NCI-H1694 (cell line): ENCODE measurements around the gene CERS2.

Source experiments
- DNase-seq: peaks from one replicate; lab custom pipeline; 2025; lab: John Stamatoyannopoulos, UW

CERS2 gene, protein sequence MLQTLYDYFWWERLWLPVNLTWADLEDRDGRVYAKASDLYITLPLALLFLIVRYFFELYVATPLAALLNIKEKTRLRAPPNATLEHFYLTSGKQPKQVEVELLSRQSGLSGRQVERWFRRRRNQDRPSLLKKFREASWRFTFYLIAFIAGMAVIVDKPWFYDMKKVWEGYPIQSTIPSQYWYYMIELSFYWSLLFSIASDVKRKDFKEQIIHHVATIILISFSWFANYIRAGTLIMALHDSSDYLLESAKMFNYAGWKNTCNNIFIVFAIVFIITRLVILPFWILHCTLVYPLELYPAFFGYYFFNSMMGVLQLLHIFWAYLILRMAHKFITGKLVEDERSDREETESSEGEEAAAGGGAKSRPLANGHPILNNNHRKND

GRCh38 chr1:150974580-150975478 lies at the start of gene CERS2:
CERS2 (minus strand) TSS chr1:150974835; CDS start chr1:150969090, 5,745 bp downstream.
- peak; percentile 21 for DNase-seq

DNA sequence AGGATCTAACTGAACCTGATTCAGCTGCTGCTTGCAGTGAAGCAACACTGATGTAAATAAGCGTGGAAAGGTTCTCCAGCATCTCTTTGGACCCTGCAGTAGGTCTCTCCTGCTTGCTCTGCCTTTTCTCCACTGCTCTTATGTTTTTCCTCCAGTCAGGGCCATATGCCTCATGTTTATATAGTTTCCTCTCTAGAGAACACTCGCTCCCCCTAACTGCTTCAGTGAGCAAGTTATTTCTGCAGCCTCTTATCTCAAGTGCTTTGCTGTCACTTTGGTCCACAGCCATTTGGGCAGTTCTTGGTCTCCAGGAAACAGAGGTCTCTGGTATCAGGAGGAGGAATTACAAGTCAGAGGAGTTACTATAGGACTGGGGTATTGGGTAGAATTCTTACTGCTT lies 38.9 kb upstream of the CERS2 start:
- DNase-seq = no peak

- no peak for DNase-seq
Measured at GRCh38 chr1:151012684-151013471, 38.2 kb upstream of the CERS2 start.

DNA sequence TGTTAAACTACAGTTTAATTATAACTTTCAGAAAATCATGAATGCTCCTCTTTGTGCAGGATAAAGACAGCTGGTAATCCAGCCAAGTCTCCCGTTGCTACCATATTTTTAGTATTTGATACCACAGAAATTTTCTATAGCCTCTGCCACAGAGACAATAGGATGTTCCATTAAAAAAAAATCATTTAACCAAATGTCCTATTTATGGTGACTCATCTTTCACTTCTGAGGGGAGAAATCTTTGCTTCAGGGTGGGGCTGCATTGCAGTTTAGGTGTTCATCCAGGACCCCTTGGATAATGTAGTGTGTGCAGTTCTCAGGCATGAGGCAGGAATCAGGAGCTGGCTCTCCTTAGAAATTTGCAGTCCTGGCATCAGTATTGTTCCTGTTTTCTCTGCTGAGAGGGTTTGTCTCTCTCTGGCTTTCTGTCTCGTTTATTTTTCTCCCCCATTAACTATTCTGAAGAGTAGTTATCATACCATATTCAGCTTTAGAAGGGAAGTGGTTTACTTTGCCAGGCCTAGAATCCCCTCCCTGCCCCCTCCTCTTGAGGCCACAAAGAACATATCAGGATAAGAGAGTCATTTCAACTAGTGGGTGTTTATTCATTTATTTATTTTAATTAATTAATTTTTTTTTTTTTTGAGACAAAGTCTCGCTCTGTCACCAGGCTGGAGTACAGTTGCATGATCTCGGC lies 36.7 kb upstream of the CERS2 start:
- no peak for DNase-seq

DNA sequence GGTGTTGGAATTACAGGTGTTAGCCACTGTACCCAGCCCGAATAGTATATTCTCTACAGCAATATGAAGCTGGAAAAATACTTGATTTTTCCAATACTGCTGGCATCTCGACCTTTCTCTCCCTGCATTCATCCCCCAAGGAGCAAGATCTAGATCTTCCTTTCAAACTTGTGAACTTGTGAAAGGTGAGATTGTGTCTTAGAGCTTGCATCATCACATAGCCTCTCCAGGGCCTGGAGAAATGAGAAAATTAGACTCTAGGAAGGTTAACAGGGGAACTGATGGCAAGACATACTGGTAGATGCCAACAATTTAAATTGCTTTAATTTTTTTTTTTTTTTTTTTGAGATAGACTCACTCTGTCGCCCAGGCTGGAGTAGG lies 35.7 kb upstream of the CERS2 start:
- DNase-seq = no peak

DNA sequence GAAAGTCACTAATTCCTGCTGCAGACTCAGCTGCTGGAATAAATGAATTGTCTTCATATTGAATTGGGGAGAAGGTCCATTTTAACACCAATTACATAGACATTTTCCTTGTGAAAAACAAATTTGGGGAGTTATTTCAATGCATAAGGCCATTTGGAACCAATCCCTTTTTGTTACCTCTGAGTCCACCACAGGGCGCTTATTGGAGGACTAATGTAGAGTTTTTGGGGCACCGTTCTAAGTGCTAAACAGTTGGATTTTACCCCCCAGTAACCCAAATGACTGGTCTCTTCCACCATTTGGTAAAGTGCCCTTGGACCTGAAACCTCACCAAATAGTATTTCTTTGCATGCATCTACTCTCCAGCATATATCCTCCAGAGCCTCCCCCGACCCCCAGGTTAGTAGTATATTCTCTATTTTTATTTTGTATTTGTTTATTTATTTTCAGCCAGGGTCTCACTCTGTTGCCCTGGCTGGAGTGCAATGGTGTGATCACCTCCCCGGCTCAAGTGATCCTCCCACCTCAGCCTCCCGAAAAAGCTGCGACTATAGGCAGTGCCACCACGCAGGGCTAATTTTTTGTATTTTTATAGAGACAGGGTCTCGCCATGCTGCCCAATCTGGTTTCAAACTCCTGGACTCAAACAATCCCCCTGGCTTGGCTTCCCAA lies 35.2 kb upstream of the CERS2 start:
- no peak for DNase-seq

DNA sequence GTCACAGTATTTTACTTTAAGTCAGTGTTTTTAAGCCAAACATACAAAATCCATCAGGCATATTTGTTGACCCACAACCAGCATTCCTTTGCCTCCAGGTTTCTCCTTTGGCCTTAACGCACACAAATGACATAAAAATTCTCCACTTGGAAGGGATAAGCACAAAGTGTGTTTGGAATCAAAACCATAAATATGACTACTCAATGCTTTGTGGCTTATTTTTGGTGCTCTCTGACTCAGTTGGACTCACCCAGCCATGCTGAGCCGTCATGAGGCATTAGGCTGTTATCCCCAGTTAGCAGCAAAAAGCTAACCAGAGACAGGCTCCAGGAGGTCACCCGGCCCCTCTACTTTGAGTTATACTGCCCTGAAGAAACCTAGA lies 34.6 kb upstream of the CERS2 start:
- no peak for DNase-seq

- peak; percentile 97 for DNase-seq
Measured at GRCh38 chr1:151008244-151009205, 33.9 kb upstream of the CERS2 start, which contains the start of gene PRUNE1. PRUNE1 (plus strand) TSS chr1:151008449; CDS start chr1:151008633, 184 bp downstream.

DNA sequence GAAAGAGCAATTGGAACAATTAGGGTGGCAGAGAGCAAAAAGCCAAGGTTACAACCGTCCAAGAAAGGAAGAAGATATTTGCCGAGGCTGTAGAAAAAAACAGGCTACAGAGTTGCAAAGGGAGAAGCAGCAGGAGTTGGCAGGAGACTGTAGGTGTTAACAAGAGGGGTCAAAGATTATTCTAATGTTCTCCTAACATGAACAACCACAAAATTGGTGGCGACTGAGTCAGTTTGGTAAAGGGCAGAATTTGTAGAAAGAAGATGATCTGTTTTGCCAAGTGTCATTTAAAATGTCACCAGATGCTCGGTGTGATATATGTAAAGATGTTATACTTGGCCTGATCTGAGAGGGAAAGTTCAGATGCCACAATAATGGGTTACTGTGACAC lies 33.2 kb upstream of the CERS2 start:
- no peak for DNase-seq

DNA sequence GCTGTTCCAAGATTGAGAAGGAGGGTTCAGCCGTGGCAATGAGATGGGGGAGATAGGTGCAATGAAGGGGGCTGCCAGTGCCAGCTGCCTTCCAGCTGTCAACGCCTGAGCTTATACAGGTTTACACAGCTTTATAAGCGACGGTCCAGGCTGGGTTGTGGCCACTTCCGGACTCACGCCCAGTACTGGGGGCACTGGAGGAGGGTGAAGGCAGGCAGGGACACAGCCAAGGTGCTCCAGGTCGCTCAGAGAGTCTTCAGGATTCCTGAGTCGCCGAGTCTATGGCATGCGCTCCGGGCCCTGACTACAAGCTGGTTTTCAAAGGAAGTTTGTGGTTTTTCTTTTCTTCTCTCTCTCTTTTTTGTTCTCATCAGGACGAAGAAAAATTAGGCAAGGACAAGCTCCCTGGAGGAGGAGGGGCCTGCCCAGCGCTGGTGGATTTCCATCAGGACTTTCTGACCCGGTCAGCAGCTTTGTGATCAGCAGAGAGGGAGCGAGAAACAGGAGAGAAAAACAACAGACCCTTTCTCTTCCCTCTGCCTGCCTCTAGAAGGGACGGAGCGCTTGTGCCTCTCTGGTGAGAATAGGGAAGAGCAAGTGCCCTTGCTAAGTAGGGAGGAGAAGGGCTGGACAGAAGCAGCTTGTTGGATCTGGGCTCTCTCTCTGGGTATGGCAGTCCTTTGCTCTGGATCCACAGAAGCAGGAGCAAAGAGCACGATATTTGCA lies 31.9 kb upstream of the CERS2 start, which contains the start of gene MINDY1:
Gene MINDY1, minus strand, starts transcription at position 576 of the 726 bp plus-strand sequence. CDS start 4,285 bp downstream, outside the sequence.
- DNase-seq = peak; percentile 80

GRCh38 chr1:151005729-151006319 lies 31.2 kb upstream of the CERS2 start:
- DNase-seq = no peak

DNA sequence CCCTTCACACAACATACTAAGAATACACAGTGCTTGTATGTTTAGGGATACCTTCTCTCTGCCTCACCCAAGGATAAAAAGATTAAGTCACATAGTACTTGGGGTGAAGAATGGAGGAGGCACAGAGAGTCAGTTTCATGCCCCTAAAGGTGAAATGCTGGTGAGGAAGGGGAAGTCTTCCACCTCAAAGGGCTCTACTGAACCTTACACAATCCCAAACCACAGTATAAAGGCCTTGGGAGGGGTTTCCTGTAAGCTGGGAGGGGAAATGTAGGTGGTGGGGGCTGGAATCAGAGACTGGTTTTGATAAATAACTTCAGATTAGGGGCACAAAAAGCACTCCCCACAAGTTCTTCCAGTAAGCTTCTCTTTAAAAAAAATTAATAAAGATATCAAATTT lies 28.5 kb upstream of the CERS2 start:
- DNase-seq = no peak

GRCh38 chr1:151002611-151003010 lies 28.0 kb upstream of the CERS2 start:
- no peak for DNase-seq

- DNase-seq = no peak
Measured at GRCh38 chr1:151002051-151002450, 27.4 kb upstream of the CERS2 start.

GRCh38 chr1:151001602-151002001 lies 27.0 kb upstream of the CERS2 start:
- no peak for DNase-seq

GRCh38 chr1:151000408-151000807 lies 25.8 kb upstream of the CERS2 start:
- no peak for DNase-seq

DNA sequence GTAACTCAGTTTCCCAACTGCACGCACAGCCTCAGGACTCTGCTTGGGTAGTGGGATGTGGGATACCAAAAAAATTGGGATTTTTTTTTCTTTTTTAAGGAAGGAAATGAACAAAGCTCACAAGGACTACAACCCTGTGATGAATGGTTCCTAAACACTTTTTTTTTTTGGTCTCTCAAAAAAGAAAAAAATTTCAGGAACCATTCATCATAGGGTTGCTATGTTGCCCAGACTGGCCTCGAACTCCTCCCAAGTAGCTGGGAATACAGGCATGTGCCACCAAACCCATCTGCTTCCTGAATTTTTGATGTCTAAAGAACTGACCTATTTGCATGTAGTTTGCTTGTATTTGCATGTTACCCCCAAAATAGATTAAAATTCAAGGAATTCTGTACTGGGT lies 25.3 kb upstream of the CERS2 start:
- no peak for DNase-seq

DNA sequence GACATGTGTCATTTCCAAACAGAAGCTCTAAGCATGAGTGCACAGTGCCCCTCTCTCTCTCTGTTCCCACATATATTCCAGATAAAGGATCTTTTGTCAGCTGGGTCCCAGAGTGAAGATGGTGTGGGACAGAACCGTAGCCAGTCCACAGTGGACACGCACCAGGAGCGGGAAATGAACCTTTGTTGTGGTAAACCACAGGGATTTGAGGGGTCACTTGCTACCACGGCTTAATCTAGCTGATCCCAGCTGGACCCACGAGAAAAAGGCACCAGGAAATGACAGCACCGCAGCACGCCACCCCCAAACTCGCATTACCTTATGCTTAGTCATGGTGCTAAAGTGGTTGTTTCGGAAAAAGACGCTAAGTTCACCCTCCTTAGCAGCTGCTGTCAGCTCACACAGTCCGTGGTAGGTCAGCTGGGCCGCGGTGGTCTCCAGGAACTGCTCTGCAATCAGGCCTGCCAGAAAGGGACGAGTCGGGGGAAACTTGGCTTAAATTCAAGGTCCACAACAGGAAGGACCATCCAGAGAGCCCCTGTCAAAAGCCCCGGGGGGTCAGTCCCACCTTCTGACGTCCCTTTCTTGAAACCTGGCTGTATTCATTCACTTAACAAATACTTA lies 24.5 kb upstream of the CERS2 start:
- no peak for DNase-seq
